A673 (cell line): Measurements from ENCODE around the gene H1-8. TPM values are rescaled to one million over a fixed set of nuclear protein-coding genes. Genes with fewer than 3 reads are reported as not detected.

Source experiments
- BruUV-seq: library from RNA; stranded (reverse); fragments of 400-500 nt; replicated peaks from 2 replicates; lab custom pipeline; 2021; lab: Mats Ljungman, UMichigan
- CTCF ChIA-PET: fragments of 300-600 bp; sonication (Branson Sonifier 250); formaldehyde crosslinking; loops from one replicate; lab custom pipeline; 2022; ENCODE audit warnings: antibody characterized with exemption; lab: Charles Lee
- POLR2A ChIA-PET: fragments of 300-600 bp; sonication (Branson Sonifier 250); formaldehyde crosslinking; loops from one replicate; lab custom pipeline; 2022; ENCODE audit warnings: antibody characterized with exemption; ENCODE audit not compliant: low non-redundant PET; lab: Charles Lee
- DNase-seq: peaks from one replicate; pipeline ENCODE4 v3.0.0-alpha.2; 2015; ENCODE audit warnings: low spot score
- H3K27ac ChIP-seq: fragments of 200-600 bp; sonication (generic); 2 replicates; pipeline ENCODE4 v1.5.1; 2016; ENCODE audit warnings: mixed run types, low read depth, mild to moderate bottlenecking, mixed read lengths, antibody characterized with exemption, low read length; ENCODE audit not compliant: poor library complexity, severe bottlenecking
- H3K27me3 ChIP-seq: fragments of 200-600 bp; sonication (generic); replicated peaks from 2 replicates; pipeline ENCODE4 v1.6.1; 2017; ENCODE audit warnings: mixed run types, low read depth, mild to moderate bottlenecking, mixed read lengths, antibody characterized with exemption, low read length; ENCODE audit not compliant: insufficient read depth, poor library complexity
- H3K36me3 ChIP-seq: fragments of 200-600 bp; sonication (generic); 2 replicates; pipeline ENCODE4 v1.6.1; 2016; ENCODE audit warnings: mixed run types, mild to moderate bottlenecking, mixed read lengths, antibody characterized with exemption, low read length; ENCODE audit not compliant: insufficient read depth, poor library complexity, severe bottlenecking
- H3K4me1 ChIP-seq: fragments of 200-600 bp; sonication (generic); 2 replicates; pipeline ENCODE4 v1.6.1; 2017; ENCODE audit warnings: mixed run types, mild to moderate bottlenecking, mixed read lengths, antibody characterized with exemption, low read length; ENCODE audit not compliant: insufficient read depth, poor library complexity, severe bottlenecking
- H3K4me3 ChIP-seq: fragments of 200-600 bp; sonication (generic); 2 replicates; pipeline ENCODE4 v1.5.1; 2016; ENCODE audit warnings: low read depth, mixed run types, mild to moderate bottlenecking, mixed read lengths, low read length; ENCODE audit not compliant: poor library complexity, severe bottlenecking
- H3K9me3 ChIP-seq: fragments of 200-600 bp; sonication (generic); 2 replicates; pipeline ENCODE4 v1.6.1; 2016; ENCODE audit warnings: mixed run types, low read depth, mild to moderate bottlenecking, mixed read lengths, antibody characterized with exemption, low read length; ENCODE audit not compliant: poor library complexity, severe bottlenecking
- EZH2 ChIP-seq: fragments of 200-600 bp; sonication (generic); IDR thresholded peaks from 2 replicates; pipeline ENCODE4 v1.6.1; 2017; ENCODE audit warnings: borderline replicate concordance, low read depth, mild to moderate bottlenecking, mixed read lengths, antibody characterized with exemption, low read length; ENCODE audit not compliant: poor library complexity, severe bottlenecking
- intact Hi-C: fragments of 100-400 bp; cut with micrococcal nuclease; formaldehyde crosslinking; loops from one replicate; pipeline ENCODE4 v1.10.0; 2022; ENCODE audit not compliant: unreplicated experiment
- total RNA-seq: library from RNA; stranded (reverse); gene quantifications from 2 replicates; pipeline ENCODE4 v1.2.3, GENCODE V29; 2021
- TF ChIP-seq, protein P1 (sequence below): fragments of 300-800, 200-600 bp; sonication (generic); conservative IDR thresholded peaks from 2 replicates; pipeline ENCODE4 v1.5.1; 2017; ENCODE audit warnings: low read depth, mild to moderate bottlenecking, antibody characterized with exemption, low read length, moderate library complexity, mixed read lengths

H1-8 gene
- total RNA-seq, 1 experiment from 2014 or later, result not detected

- Histone ChIP-seq H3K36me3 (no peaks in the 10 kb centered on the region), H3K4me3 (no peak overlapping the region), H3K4me1 (no peaks in the 10 kb centered on the region), H3K27me3 (no peaks in the 10 kb centered on the region), H3K9me3 (no peaks in the 10 kb centered on the region), H3K27ac (no peak overlapping the region)
- DNase-seq, result no peak
- CTCF ChIA-PET, result no interaction called here
- TF ChIP-seq EZH2, result no peak
- TF ChIP-seq, protein P1, sequence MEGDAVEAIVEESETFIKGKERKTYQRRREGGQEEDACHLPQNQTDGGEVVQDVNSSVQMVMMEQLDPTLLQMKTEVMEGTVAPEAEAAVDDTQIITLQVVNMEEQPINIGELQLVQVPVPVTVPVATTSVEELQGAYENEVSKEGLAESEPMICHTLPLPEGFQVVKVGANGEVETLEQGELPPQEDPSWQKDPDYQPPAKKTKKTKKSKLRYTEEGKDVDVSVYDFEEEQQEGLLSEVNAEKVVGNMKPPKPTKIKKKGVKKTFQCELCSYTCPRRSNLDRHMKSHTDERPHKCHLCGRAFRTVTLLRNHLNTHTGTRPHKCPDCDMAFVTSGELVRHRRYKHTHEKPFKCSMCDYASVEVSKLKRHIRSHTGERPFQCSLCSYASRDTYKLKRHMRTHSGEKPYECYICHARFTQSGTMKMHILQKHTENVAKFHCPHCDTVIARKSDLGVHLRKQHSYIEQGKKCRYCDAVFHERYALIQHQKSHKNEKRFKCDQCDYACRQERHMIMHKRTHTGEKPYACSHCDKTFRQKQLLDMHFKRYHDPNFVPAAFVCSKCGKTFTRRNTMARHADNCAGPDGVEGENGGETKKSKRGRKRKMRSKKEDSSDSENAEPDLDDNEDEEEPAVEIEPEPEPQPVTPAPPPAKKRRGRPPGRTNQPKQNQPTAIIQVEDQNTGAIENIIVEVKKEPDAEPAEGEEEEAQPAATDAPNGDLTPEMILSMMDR, result no peak
- BruUV-seq, result no TSS peak
- intact Hi-C loops, result no loop called here
- POLR2A ChIA-PET, result no interaction called here
Measured at GRCh38 chr3:129505341-129505740, 37.6 kb upstream of the H1-8 start.

GRCh38 chr3:129506231-129506742 lies 36.7 kb upstream of the H1-8 start:
- TF ChIP-seq, protein P1, result no peak
- no peak for TF ChIP-seq EZH2
- Histone ChIP-seq H3K36me3 (no peaks in the 10 kb centered on the region), H3K9me3 (no peaks in the 10 kb centered on the region), H3K4me3 (no peak overlapping the region), H3K4me1 (no peaks in the 10 kb centered on the region), H3K27me3 (no peaks in the 10 kb centered on the region), H3K27ac (no peak overlapping the region)
- CTCF ChIA-PET, result no interaction called here
- intact Hi-C loops, result no loop called here
- DNase-seq, result no peak
- POLR2A ChIA-PET, result no interaction called here
- BruUV-seq, result no TSS peak

GRCh38 chr3:129507181-129507831 lies 35.7 kb upstream of the H1-8 start:
- TF ChIP-seq EZH2, result no peak
- TF ChIP-seq, protein P1, result no peak
- H3K4me3 ChIP-seq, result no peak overlapping the region
- ChIA-PET POLR2A (no interaction called here), CTCF (no interaction called here)
- no peaks in the 10 kb centered on the region for H3K4me1 ChIP-seq
- intact Hi-C loops, result no loop called here
- DNase-seq, result no peak
- no TSS peak for BruUV-seq
- no peak overlapping the region for H3K27ac ChIP-seq
- no peaks in the 10 kb centered on the region for H3K36me3 ChIP-seq
- no peaks in the 10 kb centered on the region for H3K9me3 ChIP-seq
- H3K27me3 ChIP-seq, result no peaks in the 10 kb centered on the region
